GM21723 (cell line): ENCODE data around the gene VEPH1.

Experiments used
- ATAC-seq: cut with Tn5 transposase; IDR thresholded peaks from one replicate; pipeline ENCODE4 v1.9.1; 2021; ENCODE audit warnings: mild to moderate bottlenecking, moderate library complexity; ENCODE audit not compliant: unreplicated experiment

VEPH1 gene

DNA sequence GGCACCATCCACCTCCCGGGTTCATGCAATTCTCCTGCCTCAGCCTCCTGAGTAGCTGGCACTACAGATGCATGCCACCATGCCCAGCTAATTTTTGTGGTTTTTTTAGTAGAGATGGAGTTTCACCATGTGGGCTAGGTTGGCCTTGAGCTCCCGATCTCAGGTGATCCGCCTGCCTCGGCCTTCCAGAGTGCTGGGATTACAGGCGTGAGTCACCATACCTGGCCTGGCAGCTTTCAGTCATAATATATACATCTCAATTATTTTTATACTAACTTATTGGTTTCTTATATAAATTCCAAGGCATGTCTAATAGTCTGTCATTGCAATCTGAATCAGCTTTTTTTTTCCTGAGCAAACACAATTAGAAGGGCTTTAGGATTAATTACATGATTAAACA is 269.3 kb downstream of the VEPH1 start:
- ATAC-seq = no peak

DNA sequence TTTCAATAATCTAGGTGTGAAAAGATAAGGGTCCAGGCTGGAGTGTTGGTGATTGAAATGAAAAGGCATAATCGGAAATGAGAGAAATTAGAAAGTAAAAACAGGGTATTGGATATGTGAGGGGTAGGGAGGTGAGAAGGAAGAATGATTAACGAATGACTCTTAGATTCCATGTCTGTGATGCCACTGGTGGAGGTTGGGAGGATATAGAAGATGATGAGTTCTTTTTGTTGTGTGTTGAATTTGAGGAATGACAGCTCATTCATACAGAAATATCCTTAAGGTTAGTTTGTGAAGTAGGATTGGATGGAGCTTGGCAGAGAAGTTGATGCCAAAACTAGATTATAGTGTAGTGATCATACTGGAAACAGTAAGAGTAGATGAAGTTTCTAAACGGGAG is 271.1 kb downstream of the VEPH1 start:
- no peak for ATAC-seq

DNA sequence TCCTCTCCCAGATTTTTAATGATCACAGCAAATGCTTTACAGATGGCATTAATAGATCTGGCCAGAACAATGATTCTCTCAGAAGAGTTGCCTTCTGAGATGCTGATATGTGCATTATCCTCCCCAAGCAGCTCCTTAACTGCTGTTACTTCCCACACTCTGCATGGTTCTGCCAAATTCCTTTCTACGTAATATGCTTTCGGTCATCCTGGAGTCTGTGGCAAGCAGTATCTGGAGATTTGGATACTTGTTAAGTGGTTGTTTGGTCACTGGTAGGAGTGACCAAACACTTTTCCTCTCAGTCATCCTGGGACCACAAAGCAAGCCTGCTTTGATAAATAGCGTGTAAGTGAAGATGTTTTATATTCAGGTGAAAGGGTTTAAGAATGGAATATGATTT is 272.1 kb downstream of the VEPH1 start:
- ATAC-seq = no peak

DNA sequence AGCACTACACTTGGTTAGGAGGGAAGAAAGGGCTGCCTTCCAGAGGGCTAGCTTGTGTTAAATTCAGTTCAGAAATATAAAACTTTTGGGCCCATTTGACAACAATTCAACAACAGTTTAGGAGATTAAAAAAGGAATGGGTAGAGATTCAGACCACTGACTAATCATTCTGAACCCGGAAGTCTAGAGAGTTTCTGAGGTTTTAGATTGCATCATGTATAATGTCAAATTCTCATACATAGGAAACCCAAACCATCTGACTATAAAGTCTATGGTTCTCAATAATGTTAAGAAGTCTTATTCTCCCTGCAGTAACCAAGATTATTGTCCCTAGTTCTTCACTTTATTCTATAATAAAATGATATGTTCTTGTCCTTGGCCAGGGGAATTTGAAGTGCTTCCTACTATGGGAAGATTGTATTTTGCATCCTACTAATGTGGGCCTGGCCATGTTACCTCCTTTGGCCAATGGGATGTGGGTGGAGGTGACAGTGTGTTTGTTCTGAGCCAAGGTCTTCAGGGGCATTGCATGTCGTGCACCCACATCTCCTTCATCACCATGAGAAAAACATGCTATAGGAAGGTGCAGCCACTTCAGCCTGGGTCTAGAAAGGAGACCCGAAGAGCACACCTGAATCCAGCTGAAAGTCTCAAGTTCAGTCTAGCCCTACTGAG is 276.9 kb downstream of the VEPH1 start:
- no peak for ATAC-seq

DNA sequence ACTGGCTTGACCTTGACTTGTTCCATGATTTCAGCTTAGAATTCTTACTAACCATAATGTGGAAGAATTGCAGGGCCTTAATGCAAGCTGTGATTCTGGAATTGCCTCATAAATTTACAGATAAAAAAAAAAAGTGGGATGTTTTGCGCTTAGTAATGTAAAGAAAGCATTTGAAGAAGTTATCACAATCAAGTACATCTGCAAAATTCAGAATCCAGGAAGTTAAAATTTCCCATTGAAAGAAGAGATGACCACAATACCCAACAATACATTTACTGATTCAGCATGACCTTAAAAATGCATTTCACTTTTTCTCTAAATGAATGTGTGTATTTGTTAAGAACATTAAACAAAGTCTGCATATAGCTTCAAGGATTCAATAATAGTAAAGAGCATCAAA is 278.2 kb downstream of the VEPH1 start:
- ATAC-seq = no peak

DNA sequence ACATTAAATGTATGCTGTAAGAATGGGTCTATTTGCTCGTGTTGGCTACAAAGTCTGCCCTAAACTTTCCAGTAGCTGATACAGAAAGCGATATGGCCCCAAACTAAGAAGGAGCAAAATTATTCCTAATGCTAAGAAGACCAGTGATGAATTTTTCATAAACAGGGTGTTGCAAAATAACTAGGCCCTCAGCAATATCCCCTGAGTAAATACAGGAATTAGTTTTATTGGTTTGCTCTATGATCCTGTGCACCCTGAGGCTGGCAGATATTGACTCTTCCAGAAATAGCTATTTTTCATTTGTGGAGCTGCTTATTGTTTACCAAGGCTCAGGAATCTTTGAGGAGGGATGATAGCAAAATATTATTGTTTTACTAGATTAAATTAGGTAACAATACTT is 282.3 kb downstream of the VEPH1 start:
- no peak for ATAC-seq

DNA sequence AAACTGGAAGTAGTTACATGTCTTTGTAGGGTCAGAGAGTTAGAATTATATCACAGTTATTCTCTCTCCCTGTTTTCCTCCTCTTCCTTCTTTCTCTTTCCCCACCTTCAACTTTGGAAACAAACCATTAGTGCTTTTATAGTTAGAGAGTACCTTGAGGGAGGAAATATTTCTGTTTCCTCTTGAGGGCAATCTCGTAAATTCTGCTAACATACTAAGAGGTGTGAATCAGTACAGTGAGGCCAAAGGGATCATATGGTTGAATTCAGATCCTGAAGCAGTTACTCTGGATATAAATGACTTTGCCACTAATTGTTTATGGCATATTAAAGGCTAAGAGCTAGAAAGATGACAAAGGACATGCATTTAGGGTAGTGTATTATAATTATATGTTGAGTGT is 283.0 kb downstream of the VEPH1 start:
- ATAC-seq = no peak

DNA sequence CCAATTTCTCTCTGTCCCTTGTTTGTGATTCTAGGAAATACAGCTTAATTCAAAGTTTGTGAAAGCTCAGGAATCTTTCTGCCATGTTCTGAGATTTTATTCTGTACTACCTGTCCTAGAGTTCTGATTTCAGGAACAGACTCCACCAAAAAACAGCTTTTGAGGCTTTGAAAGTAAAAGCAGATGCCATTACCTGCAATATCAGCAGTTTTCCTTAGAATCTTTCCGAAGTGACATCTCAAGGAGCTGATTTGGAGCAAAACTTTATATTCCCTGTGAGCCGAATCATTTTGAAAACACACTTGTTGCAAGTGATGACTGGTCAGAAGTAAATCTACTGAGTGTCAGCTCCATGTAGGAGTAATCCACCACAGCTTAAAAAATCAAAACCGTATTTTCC is 284.0 kb downstream of the VEPH1 start:
- ATAC-seq = no peak
